Measurements from ENCODE around the gene MOXD1. TPM values are rescaled to one million over a fixed set of nuclear protein-coding genes. Genes with fewer than 3 reads are reported as not detected.

The MOXD1 gene
- total RNA-seq, 1 experiment from 2014 or later = 109 TPM

DNA sequence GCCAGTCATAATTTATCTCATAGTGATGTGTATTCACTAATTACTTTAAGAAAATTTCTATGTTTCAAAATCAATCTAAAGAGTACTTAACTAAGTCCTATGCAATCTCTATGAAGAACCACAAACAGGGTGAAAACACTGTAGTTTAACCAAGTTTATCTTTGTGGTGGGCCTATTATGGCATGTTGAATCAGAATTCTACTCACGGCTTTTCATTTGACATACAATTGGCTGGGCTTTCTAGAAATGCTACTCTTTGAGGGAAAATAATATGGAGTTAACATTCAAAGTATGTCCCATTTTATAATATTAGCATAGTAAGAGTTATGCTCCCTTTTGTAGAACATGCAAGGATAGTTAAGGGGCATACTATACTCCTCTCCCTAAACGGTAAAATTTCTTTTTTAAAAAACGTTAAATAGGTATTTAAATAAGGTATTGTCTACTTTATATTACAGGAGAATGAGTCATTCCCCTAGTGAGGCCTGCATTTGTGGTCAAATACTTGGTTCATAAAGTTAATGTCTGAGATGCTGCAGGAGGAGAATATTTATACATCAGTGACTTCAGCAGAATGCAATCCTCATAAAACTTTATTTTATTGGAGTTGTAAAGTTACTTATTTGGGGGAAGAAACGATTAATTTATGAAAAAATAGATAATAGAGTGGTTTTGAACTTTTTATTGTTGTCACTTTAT lies 1.8 kb downstream of the MOXD1 start:
- DNase-seq (ENCODE audit: low read depth) = peak; percentile 53

- DNase-seq (ENCODE audit: low read depth) = no peak
Measured at GRCh38 chr6:132395015-132395597, 6.2 kb downstream of the MOXD1 start.

- peak; percentile 26 for DNase-seq (ENCODE audit: low read depth)
Measured at GRCh38 chr6:132392792-132393191, 8.5 kb downstream of the MOXD1 start.

DNA sequence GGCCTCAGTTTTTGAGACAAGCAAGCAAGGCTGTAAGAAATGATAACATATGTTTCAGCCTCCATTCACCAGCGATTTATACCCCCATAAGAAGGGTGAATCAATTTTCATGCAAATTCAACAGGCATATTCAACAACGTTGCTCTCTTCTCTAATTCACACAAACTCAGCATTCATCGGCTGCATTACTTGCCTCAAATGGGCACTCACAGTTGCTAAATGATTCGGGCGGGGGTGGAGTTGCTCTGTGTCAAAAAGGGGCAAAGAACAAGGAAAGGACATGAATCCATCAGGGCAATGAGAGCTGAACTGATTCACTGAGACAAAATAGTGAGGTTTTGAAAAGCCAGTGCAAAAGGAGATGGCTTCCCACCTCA lies 9.0 kb downstream of the MOXD1 start:
- DNase-seq (ENCODE audit: low read depth) = no peak

- peak; percentile 92 for DNase-seq (ENCODE audit: low read depth)
Measured at GRCh38 chr6:132391391-132392269, 9.6 kb downstream of the MOXD1 start.

GRCh38 chr6:132390451-132390850 lies 10.8 kb downstream of the MOXD1 start:
- DNase-seq (ENCODE audit: low read depth) = no peak

DNA sequence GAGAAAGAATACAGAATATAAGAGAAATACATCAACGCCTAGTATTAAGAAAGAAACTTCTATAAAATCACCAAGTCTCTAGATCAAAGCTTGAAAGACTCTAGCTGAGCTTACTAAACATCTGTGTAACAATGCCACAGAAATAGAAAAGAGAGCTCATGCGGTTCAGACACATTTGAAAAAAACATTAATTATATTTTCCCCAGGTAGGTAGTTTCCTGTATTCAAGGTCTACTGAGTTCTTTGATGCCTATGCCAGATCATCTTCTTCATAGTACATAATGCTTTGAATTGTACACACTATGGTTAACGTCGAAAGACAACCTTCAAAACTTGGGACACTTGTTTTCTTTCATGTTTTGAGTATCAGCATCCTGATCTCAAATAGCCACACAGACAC lies 11.3 kb downstream of the MOXD1 start:
- no peak for DNase-seq (ENCODE audit: low read depth)

GRCh38 chr6:132388291-132388690 lies 13.0 kb downstream of the MOXD1 start:
- peak; percentile 78 for DNase-seq (ENCODE audit: low read depth)

GRCh38 chr6:132382630-132383175 lies 18.6 kb downstream of the MOXD1 start:
- DNase-seq (ENCODE audit: low read depth) = no peak

GRCh38 chr6:132381381-132381780 lies 19.9 kb downstream of the MOXD1 start:
- DNase-seq (ENCODE audit: low read depth) = no peak

- peak; percentile 18 for DNase-seq (ENCODE audit: low read depth)
Measured at GRCh38 chr6:132380358-132381029, 20.8 kb downstream of the MOXD1 start.

DNA sequence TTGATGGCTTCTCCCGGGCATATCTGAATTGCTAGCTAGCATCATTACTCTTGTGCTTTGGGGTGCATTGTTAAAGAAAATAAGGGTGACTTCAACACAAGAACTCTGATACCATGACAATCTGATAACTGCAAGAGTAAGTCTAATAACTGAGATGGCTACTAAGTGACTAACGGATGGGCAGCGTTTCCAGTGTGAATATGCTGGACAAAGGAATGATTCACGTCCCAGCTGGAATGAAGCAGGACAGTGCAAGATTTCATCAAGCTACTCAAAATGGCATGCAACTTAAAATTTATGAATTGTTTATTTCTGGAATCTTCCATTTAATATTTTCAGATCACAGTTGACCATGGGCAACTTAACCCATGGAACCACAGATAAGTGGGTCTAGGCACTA lies 31.7 kb downstream of the MOXD1 start:
- peak; percentile 84 for DNase-seq (ENCODE audit: low read depth)

DNA sequence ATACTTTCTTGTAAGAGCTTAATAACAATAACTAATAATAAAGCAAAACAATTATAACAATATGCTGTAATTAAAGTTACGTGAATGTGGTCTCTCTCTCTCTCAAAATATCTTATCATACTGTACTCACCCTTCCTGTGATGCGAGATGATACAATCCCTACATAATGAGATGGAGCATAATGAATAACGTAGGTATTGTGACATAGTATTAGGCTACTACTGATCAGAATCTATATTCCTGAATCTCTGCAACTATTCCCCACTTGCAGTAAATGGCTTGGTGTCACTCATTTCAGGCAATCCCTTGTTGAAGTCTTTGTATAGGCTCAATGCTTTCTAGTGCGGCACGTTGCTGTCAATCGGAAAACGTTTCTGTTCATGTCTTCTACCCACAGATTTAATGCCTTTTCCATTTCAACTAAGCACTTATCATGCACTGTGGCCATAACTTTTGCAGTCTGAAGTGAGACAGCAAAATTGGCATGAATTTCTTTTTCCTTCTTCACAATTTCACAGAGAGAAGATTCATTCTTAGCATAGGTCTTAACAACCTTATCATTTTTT lies 32.3 kb downstream of the MOXD1 start:
- peak; percentile 13 for DNase-seq (ENCODE audit: low read depth)

DNA sequence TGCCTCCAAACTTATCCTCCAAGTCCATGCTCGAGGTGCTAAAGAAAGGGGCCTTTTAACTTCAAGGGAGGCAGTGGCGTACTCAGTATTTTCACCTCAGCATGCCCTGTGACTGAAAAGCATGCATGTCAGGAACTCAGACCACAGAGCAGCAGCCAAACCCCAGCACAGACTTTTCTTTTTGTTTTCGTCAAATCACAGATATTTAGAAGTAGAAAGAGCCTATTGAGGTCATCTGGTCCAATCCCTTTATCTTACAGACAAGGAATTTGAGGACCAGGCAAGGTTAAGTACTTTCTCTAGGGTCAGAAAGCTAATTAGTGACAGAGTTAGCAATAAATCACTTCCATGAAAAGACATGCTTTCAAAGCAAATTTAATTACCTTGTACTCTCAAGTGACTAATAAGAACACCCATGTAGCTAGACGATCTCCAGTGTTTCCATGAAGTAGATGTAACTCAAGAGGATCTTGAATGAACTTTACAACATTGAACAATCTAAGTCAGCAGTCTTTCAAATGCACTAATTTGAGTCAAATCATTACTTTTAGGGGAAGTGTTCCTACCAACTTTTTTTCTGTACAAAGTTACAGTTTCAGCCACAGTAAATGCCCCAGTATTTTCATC lies 35.9 kb downstream of the MOXD1 start:
- DNase-seq (ENCODE audit: low read depth) = peak; percentile 49

- DNase-seq (ENCODE audit: low read depth) = no peak
Measured at GRCh38 chr6:132364306-132365074, 36.8 kb downstream of the MOXD1 start.

DNA sequence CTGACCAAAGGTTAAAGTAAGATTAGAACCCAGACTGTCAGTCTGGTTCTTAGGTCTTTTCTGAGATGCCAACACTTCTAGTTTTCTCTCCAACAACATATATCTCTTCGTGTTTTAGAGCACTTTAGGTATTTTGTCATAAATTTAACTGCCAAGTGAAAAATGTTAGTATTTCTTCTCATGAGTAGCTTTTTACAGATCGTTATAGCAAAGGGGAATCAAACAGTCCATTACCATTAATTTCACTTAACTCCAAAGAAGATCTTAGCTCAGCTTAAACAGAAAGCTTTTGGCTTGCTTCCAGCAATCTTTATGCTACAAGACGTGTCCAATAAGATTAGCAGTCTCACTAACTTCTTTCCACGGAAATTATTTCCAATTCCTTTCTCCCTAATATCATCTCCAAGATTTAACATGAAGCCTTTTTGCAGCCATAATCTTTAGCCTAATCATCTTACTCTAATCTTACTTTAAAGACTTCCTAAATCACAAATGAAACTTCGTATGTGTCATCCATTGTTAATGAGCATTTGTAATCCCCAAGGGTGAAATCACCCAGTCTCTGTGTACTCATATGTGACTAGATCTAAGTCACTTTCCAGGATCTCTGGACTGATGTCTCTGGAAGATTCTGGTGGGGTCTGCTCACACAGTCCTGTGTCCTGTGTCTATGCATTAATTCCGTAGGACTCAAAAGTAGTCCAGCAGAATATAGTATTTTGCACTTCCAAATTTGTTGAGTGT lies 38.7 kb downstream of the MOXD1 start:
- no peak for DNase-seq (ENCODE audit: low read depth)

DNA sequence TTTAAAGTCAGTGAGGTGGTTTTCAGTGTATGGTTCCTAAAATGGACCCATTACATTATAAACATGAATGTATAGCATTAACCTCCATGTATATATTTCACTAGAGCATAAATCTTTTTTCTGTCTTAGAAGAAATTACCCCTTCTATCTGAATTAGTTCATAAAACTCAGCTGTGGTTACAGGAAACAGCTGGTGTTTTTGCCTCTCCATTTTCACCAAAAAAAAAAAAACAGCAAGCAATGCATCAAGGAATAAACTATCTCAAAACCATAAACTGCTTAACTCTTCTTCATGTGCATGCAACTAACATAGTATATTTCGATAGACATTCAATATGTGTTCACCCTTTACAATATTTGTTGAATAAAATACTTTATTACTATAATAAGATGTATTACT lies 40.2 kb downstream of the MOXD1 start:
- no peak for DNase-seq (ENCODE audit: low read depth)

- DNase-seq (ENCODE audit: low read depth) = no peak
Measured at GRCh38 chr6:132359886-132360285, 41.4 kb downstream of the MOXD1 start.

GRCh38 chr6:132357120-132357519 lies 44.2 kb downstream of the MOXD1 start:
- no peak for DNase-seq (ENCODE audit: low read depth)

All from RPMI7951 (cell line).